GM23248 (cell line): Measurements from ENCODE around the gene INTS7. TPM values are rescaled to one million over a fixed set of nuclear protein-coding genes. Genes with fewer than 3 reads are reported as not detected.

Experiments used
- DNase-seq: peaks from one replicate; pipeline ENCODE4 v3.0.0-alpha.2; 2015
- H2AFZ ChIP-seq: fragments of 200-600 bp; sonication (generic); 2 replicates; pipeline ENCODE4 v1.6.1; 2016; ENCODE audit warnings: antibody characterized with exemption
- H3F3A ChIP-seq: fragments of 200-600 bp; sonication (generic); 2 replicates; pipeline ENCODE4 v1.6.1; 2016; ENCODE audit warnings: mild to moderate bottlenecking, antibody characterized with exemption, mixed run types; ENCODE audit not compliant: insufficient read depth
- H3K27ac ChIP-seq: fragments of 200-600 bp; sonication (generic); 2 replicates; pipeline ENCODE4 v1.5.1; 2016; ENCODE audit warnings: mild to moderate bottlenecking
- H3K27me3 ChIP-seq: fragments of 200-600 bp; sonication (generic); replicated peaks from 2 replicates; pipeline ENCODE4 v1.6.1; 2016; ENCODE audit warnings: mild to moderate bottlenecking; ENCODE audit not compliant: insufficient read depth
- H3K36me3 ChIP-seq: fragments of 200-600 bp; sonication (generic); 2 replicates; pipeline ENCODE4 v1.6.1; 2016; ENCODE audit warnings: low read depth, mild to moderate bottlenecking
- H3K4me1 ChIP-seq: fragments of 200-600 bp; sonication (generic); 2 replicates; pipeline ENCODE4 v1.6.1; 2016; ENCODE audit warnings: mild to moderate bottlenecking; ENCODE audit not compliant: insufficient read depth
- H3K4me2 ChIP-seq: fragments of 200-600 bp; sonication (generic); one replicate; pipeline ENCODE4 v1.6.1; 2016; ENCODE audit warnings: mild to moderate bottlenecking; ENCODE audit not compliant: unreplicated experiment
- H3K4me3 ChIP-seq: fragments of 200-600 bp; sonication (generic); 2 replicates; pipeline ENCODE4 v1.5.1; 2016; ENCODE audit warnings: mild to moderate bottlenecking
- H3K79me2 ChIP-seq: fragments of 200-600 bp; sonication (generic); 2 replicates; pipeline ENCODE4 v1.6.1; 2016; ENCODE audit warnings: mild to moderate bottlenecking; ENCODE audit not compliant: insufficient read depth
- H3K9ac ChIP-seq: fragments of 200-600 bp; sonication (generic); 2 replicates; pipeline ENCODE4 v1.6.1; 2016; ENCODE audit warnings: mild to moderate bottlenecking
- H3K9me2 ChIP-seq: fragments of 200-600 bp; sonication (generic); 2 replicates; pipeline ENCODE4 v1.6.1; 2016; ENCODE audit warnings: mixed run types, mild to moderate bottlenecking, moderate library complexity; ENCODE audit not compliant: insufficient read depth
- H3K9me3 ChIP-seq: fragments of 200-600 bp; sonication (generic); one replicate; pipeline ENCODE4 v1.6.1; 2017; ENCODE audit warnings: low read depth
- H4K20me1 ChIP-seq: fragments of 200-600 bp; sonication (generic); 2 replicates; pipeline ENCODE4 v1.6.0; 2016; ENCODE audit not compliant: insufficient read depth
- EZH2 ChIP-seq: fragments of 200-600 bp; sonication (generic); IDR thresholded peaks from 2 replicates; pipeline ENCODE4 v1.6.1; 2018; ENCODE audit warnings: antibody characterized with exemption, mild to moderate bottlenecking; ENCODE audit not compliant: insufficient read depth, poor library complexity, severe bottlenecking
- EZH2phosphoT487 ChIP-seq: fragments of 200-600 bp; sonication (generic); IDR thresholded peaks from 2 replicates; pipeline ENCODE4 v1.6.1; 2018; ENCODE audit warnings: antibody characterized with exemption, moderate library complexity, mild to moderate bottlenecking, low read depth; ENCODE audit not compliant: insufficient read depth
- WGBS, 2 experiments: methylation state at CpG; one replicate each; pipeline ENCODE4 v1.1.6; 2015 to 2017; ENCODE audit warnings: low lambda C conversion rate in 2 of 2, low coverage in 1 of 2; ENCODE audit errors: missing lambda C conversion rate in 2 of 2; 5-methylcytosine and 5-hydroxymethylcytosine counted together
- in situ Hi-C: fragments of 300-500 bp; cut with MboI; formaldehyde crosslinking; loops from 2 replicates; pipeline ENCODE4 v1.15.0; 2020
- polyA plus RNA-seq: library from polyadenylated mRNA; unstranded; fragments of >200 nt; fragmentation: Nextera tagmentation; extraction: Ambion mirVana; gene quantifications from 2 replicates; pipeline ENCODE4 v1.2.1, GENCODE V29; 2016
- total RNA-seq: library from RNA; depleted of rRNA; stranded (reverse); fragments of >200 nt; shearing (Covaris generic); gene quantifications from 2 replicates; pipeline ENCODE4 v1.2.3, GENCODE V29; 2014

Gene INTS7
- total and polyA plus RNA-seq, 2 experiments from 2014 or later, result 9.8 to 12.1 TPM

- no peak overlapping the region for H3K9ac ChIP-seq
- no peaks in the 10 kb centered on the region for H3K9me3 ChIP-seq
- no peaks in the 10 kb centered on the region for H3K36me3 ChIP-seq
- no peak overlapping the region for H3K4me2 ChIP-seq
- H3K27ac ChIP-seq, result no peak overlapping the region
- no peak for DNase-seq
- no peaks in the 10 kb centered on the region for H3K4me1 ChIP-seq
- no peaks in the 10 kb centered on the region for H3F3A ChIP-seq
- no peaks in the 10 kb centered on the region for H3K27me3 ChIP-seq
- in situ Hi-C loops, result no loop called here
- H3K9me2 ChIP-seq, result no peaks in the 10 kb centered on the region
- H3K79me2 ChIP-seq, result no peaks in the 10 kb centered on the region
- no peak overlapping the region for H3K4me3 ChIP-seq
- no peak for TF ChIP-seq EZH2phosphoT487
- no peak for TF ChIP-seq EZH2
- H4K20me1 ChIP-seq, result no peaks in the 10 kb centered on the region
- no peak overlapping the region for H2AFZ ChIP-seq
- 69 to 71% methylated on average over 7 of the region's 7 CpGs for WGBS, 2 experiments
Measured at GRCh38 chr1:211933946-211934714, 101.2 kb downstream of the INTS7 start.

GRCh38 chr1:211932933-211933254 lies 102.5 kb downstream of the INTS7 start:
- no peaks in the 10 kb centered on the region for H3F3A ChIP-seq
- H3K9ac ChIP-seq, result no peak overlapping the region
- no peaks in the 10 kb centered on the region for H3K9me3 ChIP-seq
- H3K4me1 ChIP-seq, result no peaks in the 10 kb centered on the region
- H3K36me3 ChIP-seq, result no peaks in the 10 kb centered on the region
- TF ChIP-seq EZH2phosphoT487 (no peak), EZH2 (no peak)
- in situ Hi-C loops, result no loop called here
- no peak overlapping the region for H3K4me2 ChIP-seq
- no peaks in the 10 kb centered on the region for H4K20me1 ChIP-seq
- H3K79me2 ChIP-seq, result no peaks in the 10 kb centered on the region
- H3K9me2 ChIP-seq, result no peaks in the 10 kb centered on the region
- H3K4me3 ChIP-seq, result no peak overlapping the region
- H2AFZ ChIP-seq, result no peak overlapping the region
- DNase-seq, result no peak
- no peaks in the 10 kb centered on the region for H3K27me3 ChIP-seq
- no peak overlapping the region for H3K27ac ChIP-seq

GRCh38 chr1:211932231-211932932 lies 103.0 kb downstream of the INTS7 start:
- Histone ChIP-seq H3K27me3 (no peaks in the 10 kb centered on the region), H4K20me1 (no peaks in the 10 kb centered on the region), H3K9me3 (no peaks in the 10 kb centered on the region), H3K36me3 (no peaks in the 10 kb centered on the region), H2AFZ (no peak overlapping the region), H3K9me2 (no peaks in the 10 kb centered on the region), H3K79me2 (no peaks in the 10 kb centered on the region), H3K4me3 (no peak overlapping the region), H3K27ac (no peak overlapping the region), H3F3A (no peaks in the 10 kb centered on the region), H3K4me2 (no peak overlapping the region), H3K4me1 (no peaks in the 10 kb centered on the region), H3K9ac (no peak overlapping the region)
- WGBS, 2 experiments, result 50 to 52% methylated on average over 8 to 9 of the region's 9 CpGs
- no peak for DNase-seq
- TF ChIP-seq EZH2phosphoT487 (no peak), EZH2 (no peak)
- in situ Hi-C loops, result no loop called here

- Histone ChIP-seq H3F3A (no peaks in the 10 kb centered on the region), H3K4me2 (no peak overlapping the region), H3K9ac (no peak overlapping the region), H3K79me2 (no peaks in the 10 kb centered on the region), H3K9me3 (no peaks in the 10 kb centered on the region), H3K9me2 (no peaks in the 10 kb centered on the region), H4K20me1 (no peaks in the 10 kb centered on the region), H3K27me3 (no peaks in the 10 kb centered on the region), H3K36me3 (no peaks in the 10 kb centered on the region), H3K4me1 (no peaks in the 10 kb centered on the region), H3K4me3 (no peak overlapping the region), H2AFZ (no peak overlapping the region), H3K27ac (no peak overlapping the region)
- no peak for TF ChIP-seq EZH2phosphoT487
- TF ChIP-seq EZH2, result no peak
- 84 to 92% methylated on average over 2 of the region's 2 CpGs for WGBS, 2 experiments
- no peak for DNase-seq
- in situ Hi-C loops, result no loop called here
Measured at GRCh38 chr1:211929683-211930082, 105.7 kb downstream of the INTS7 start.
